Measurements from ENCODE around the gene NUPR1. TPM values are rescaled to one million over a fixed set of nuclear protein-coding genes. Genes with fewer than 3 reads are reported as not detected.

NUPR1 gene
- total RNA-seq, 1 donor from 2014 or later = not detected

DNA sequence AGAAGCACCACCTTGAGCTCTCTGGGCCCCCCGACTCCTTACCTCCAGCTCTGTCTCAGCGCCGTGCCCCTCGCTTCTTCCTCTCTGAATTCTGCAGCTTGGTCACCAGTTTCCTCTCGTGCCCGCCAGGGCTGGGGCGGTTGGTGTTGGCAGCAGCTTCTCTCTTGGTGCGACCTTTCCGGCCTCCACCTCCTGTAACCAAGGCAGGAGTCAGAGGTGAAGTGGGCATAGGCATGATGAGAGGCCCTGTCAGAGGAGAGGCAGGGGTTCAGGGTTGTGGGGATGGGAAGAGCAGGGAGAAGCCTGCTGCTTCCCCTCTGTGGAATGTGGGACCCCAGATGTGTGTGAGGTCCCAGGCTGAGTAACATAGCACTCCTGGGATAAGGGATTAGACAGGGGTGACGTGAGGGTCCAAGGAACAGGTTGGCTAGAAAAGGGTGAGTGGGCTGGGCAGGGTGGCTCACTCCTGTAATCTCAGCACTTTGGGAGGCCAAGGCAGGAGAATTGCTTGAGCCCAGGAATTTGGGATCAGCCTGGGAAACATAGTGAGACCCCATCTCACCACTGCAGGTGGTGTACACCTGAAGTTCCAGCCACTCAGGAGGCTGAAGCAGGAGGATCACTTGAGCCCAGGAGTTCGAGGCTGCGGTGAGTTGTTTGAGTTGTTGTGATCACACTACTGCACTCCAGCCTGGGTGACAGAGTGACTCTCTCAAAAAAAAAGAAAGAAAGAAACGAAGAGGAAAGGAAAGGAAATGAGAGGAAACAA, 626 bp downstream of the NUPR1 start:
- Histone ChIP-seq H3K9ac (no peak overlapping the region), H3K4me2 (no peak overlapping the region), H3K36me3 (no peaks in the 10 kb centered on the region), H3K4me1 (no peaks in the 10 kb centered on the region), H3K79me2 (ENCODE audit: low read depth) (no peaks in the 10 kb centered on the region), H2AFZ (replicated peaks) (no peak overlapping the region), H3K4me3 (no peak overlapping the region), H3K9me3 (ENCODE audit: low read depth) (no peaks in the 10 kb centered on the region), H3F3A (ENCODE audit: low read depth) (no peaks in the 10 kb centered on the region), H3K27ac (no peak overlapping the region), H3K27me3 (no peaks in the 10 kb centered on the region), H4K20me1 (ENCODE audit: low read depth) (no peaks in the 10 kb centered on the region)
- no peaks in the 10 kb centered on the region for H3K9me3 Mint-ChIP-seq
- H3K27ac Mint-ChIP-seq = no peak overlapping the region
- no peak for DNase-seq (ENCODE audit: low spot score)
- peaks cover 7% of the 10 kb centered on the region for H3K4me1 Mint-ChIP-seq
- TF ChIP-seq, protein P1, sequence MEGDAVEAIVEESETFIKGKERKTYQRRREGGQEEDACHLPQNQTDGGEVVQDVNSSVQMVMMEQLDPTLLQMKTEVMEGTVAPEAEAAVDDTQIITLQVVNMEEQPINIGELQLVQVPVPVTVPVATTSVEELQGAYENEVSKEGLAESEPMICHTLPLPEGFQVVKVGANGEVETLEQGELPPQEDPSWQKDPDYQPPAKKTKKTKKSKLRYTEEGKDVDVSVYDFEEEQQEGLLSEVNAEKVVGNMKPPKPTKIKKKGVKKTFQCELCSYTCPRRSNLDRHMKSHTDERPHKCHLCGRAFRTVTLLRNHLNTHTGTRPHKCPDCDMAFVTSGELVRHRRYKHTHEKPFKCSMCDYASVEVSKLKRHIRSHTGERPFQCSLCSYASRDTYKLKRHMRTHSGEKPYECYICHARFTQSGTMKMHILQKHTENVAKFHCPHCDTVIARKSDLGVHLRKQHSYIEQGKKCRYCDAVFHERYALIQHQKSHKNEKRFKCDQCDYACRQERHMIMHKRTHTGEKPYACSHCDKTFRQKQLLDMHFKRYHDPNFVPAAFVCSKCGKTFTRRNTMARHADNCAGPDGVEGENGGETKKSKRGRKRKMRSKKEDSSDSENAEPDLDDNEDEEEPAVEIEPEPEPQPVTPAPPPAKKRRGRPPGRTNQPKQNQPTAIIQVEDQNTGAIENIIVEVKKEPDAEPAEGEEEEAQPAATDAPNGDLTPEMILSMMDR (IDR thresholded peaks at IDR 0.05) = no peak
- no peak for TF ChIP-seq EZH2phosphoT487 (IDR thresholded peaks at IDR 0.05)
- TF ChIP-seq EZH2 (IDR thresholded peaks at IDR 0.05) = no peak
- H3K36me3 Mint-ChIP-seq = no peaks in the 10 kb centered on the region
- H3K27me3 Mint-ChIP-seq (ENCODE audit: insufficient read depth, low read depth) = peaks cover 6% of the 10 kb centered on the region
- no peak overlapping the region for H3K4me3 Mint-ChIP-seq

DNA sequence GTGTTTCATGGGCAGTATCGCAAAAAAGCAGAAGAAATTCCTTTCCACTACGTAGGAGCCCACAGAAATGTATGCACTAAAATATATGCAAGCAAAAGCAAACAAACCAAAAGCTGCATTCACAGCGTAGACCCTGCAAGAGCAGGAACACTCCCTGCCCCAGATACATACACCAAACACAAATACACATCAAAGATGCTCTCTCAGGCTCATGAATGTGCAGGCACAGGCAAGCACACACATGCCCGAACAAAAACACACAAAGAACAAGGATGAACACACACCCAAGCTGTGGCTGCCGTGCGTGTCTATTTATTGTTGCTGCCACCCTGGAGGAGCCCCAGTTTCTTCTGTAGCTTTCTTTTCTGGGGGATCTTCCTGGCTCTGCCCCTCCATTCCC, 1.7 kb downstream of the NUPR1 start:
- Mint-ChIP-seq H3K4me3 (no peak overlapping the region), H3K4me1 (peaks cover 4% of the 10 kb centered on the region), H3K27me3 (ENCODE audit: insufficient read depth, low read depth) (peaks cover 6% of the 10 kb centered on the region), H3K36me3 (no peaks in the 10 kb centered on the region), H3K9me3 (no peaks in the 10 kb centered on the region), H3K27ac (peak overlapping the region; percentile 47)
- Histone ChIP-seq H3K79me2 (ENCODE audit: low read depth) (no peaks in the 10 kb centered on the region), H3K9ac (no peak overlapping the region), H3F3A (ENCODE audit: low read depth) (peaks cover 11% of the 10 kb centered on the region), H3K4me1 (no peaks in the 10 kb centered on the region), H3K9me3 (ENCODE audit: low read depth) (no peaks in the 10 kb centered on the region), H2AFZ (replicated peaks) (peak overlapping the region; percentile 5), H4K20me1 (ENCODE audit: low read depth) (no peaks in the 10 kb centered on the region), H3K36me3 (no peaks in the 10 kb centered on the region), H3K4me2 (no peak overlapping the region), H3K27ac (no peak overlapping the region), H3K4me3 (no peak overlapping the region), H3K27me3 (no peaks in the 10 kb centered on the region)
- no peak for DNase-seq (ENCODE audit: low spot score)
- no peak for TF ChIP-seq EZH2 (IDR thresholded peaks at IDR 0.05)
- TF ChIP-seq, protein P1 (IDR thresholded peaks at IDR 0.05) = no peak
- no peak for TF ChIP-seq EZH2phosphoT487 (IDR thresholded peaks at IDR 0.05)

DNA sequence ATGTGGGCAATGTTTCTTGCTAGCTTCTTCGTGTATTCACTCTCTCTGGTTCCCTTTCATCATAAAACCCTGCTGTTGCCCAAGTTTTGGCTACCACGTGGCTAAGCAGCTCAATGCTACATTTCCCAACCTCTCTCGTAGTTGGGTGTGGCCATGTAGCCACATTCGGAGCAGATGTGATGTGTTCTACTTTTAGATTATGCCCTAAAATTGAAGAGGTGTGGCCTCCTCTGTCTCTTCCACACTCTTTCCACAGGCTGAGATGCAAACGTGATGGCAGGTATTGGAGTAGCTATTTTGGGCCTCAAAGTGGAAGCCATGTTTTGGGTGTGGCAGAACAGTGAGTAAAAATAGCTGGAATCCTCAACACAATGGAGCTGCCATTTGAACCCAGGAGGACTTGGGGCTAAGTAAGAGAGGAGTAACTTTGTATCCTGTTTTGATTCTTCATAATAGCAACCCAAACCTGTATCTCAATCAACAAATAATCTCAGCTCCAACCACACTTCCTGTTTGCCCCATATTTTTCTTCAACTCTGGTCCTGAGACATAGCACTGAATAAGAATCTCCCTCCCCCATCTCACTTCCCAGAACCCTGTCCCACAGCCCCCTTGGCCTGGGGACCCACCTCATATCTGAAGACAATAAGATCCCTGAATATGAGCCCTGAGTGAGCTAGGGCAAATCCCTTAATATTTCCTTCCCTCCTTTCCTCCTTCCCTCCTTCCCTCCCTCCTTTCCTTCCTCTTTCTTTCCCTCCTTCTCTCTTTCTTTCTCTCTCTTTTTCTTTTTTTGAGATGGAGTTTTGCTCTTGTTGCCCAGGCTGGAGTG, 4.0 kb downstream of the NUPR1 start:
- no peak for DNase-seq (ENCODE audit: low spot score)
- H3K4me3 ChIP-seq = no peak overlapping the region
- no peak overlapping the region for H3K4me2 ChIP-seq
- no peak overlapping the region for H2AFZ ChIP-seq (replicated peaks)
- TF ChIP-seq EZH2phosphoT487 (IDR thresholded peaks at IDR 0.05) (no peak), EZH2 (IDR thresholded peaks at IDR 0.05) (no peak)
- TF ChIP-seq, protein P1 (IDR thresholded peaks at IDR 0.05) = no peak
- no peaks in the 10 kb centered on the region for H3K9me3 ChIP-seq (ENCODE audit: low read depth)
- H3K27ac ChIP-seq = no peak overlapping the region
- peaks cover 2% of the 10 kb centered on the region for H3K27me3 Mint-ChIP-seq (ENCODE audit: insufficient read depth, low read depth)
- no peak overlapping the region for H3K4me3 Mint-ChIP-seq
- H3K27me3 ChIP-seq = no peaks in the 10 kb centered on the region
- H3K36me3 Mint-ChIP-seq = no peaks in the 10 kb centered on the region
- no peaks in the 10 kb centered on the region for H3K9me3 Mint-ChIP-seq
- no peaks in the 10 kb centered on the region for H4K20me1 ChIP-seq (ENCODE audit: low read depth)
- no peak overlapping the region for H3K9ac ChIP-seq
- H3K4me1 Mint-ChIP-seq = peaks cover 5% of the 10 kb centered on the region
- peaks cover 16% of the 10 kb centered on the region for H3F3A ChIP-seq (ENCODE audit: low read depth)
- H3K27ac Mint-ChIP-seq = no peak overlapping the region
- no peaks in the 10 kb centered on the region for H3K36me3 ChIP-seq
- no peaks in the 10 kb centered on the region for H3K4me1 ChIP-seq
- H3K79me2 ChIP-seq (ENCODE audit: low read depth) = no peaks in the 10 kb centered on the region
